Sigmoid colon (tissue), 4 donors: ENCODE data around the gene CTBS.

Source experiments
- EP300 ChIP-seq, 4 donors: sonication (generic); formaldehyde crosslinking; IDR thresholded peaks; one replicate each; pipeline ENCODE4 v1.6.1; 2017; ENCODE audit warnings: antibody characterized with exemption in 4 of 4
- POLR2A ChIP-seq, 2 donors: fragments of 450-650 bp; IDR thresholded peaks; one replicate each; pipeline ENCODE4 v1.6.1; 2016; ENCODE audit warnings: antibody characterized with exemption in 2 of 2, mild to moderate bottlenecking in 2 of 2, moderate library complexity in 2 of 2
- TF ChIP-seq, protein P1 (sequence below), 4 experiments: fragments of 450-650 bp in 3 of 4; fragments of 200-600 bp in 1 of 4; IDR thresholded peaks; one replicate each; pipeline ENCODE4 v1.5.1; 2016 to 2019; ENCODE audit warnings: antibody characterized with exemption in 4 of 4, mild to moderate bottlenecking in 3 of 4, moderate library complexity in 2 of 4

DNA sequence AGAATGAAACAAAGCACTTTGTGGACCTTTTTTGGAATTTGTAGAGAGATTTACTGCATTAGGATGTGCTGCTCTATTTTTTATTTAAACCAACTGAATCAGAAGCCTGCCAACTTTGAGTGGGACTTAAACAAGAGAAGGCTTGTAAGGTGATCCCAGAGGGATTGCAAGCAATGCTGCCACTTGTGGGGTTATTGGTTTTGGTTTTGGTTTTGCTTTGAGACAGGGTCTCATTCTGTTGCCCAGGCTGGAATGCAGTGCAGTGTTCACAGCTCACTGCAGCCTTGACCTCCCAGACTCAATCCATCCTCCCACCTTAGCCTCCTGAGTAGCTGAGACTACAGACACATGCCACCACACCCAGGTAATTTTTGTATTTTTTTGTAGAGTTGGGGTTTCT is 35.6 kb downstream of the CTBS start:
- TF ChIP-seq, protein P1, sequence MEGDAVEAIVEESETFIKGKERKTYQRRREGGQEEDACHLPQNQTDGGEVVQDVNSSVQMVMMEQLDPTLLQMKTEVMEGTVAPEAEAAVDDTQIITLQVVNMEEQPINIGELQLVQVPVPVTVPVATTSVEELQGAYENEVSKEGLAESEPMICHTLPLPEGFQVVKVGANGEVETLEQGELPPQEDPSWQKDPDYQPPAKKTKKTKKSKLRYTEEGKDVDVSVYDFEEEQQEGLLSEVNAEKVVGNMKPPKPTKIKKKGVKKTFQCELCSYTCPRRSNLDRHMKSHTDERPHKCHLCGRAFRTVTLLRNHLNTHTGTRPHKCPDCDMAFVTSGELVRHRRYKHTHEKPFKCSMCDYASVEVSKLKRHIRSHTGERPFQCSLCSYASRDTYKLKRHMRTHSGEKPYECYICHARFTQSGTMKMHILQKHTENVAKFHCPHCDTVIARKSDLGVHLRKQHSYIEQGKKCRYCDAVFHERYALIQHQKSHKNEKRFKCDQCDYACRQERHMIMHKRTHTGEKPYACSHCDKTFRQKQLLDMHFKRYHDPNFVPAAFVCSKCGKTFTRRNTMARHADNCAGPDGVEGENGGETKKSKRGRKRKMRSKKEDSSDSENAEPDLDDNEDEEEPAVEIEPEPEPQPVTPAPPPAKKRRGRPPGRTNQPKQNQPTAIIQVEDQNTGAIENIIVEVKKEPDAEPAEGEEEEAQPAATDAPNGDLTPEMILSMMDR (IDR thresholded peaks at IDR 0.05) = no peak
- TF ChIP-seq POLR2A (IDR thresholded peaks at IDR 0.05) (no peak), EP300 (IDR thresholded peaks at IDR 0.05) (no peak)
